Measurements from ENCODE around the gene MPZL3. TPM values are rescaled to one million over a fixed set of nuclear protein-coding genes. Genes with fewer than 3 reads are reported as not detected.
A peak's percentile ranks its signal among the peaks of the same experiment; 100 is the strongest.
"Not testable (repeated sequence)": the region's sequence is repeated elsewhere in the genome, so short reads cannot be mapped to it uniquely, and the experiment has no call there.

The MPZL3 gene
- total RNA-seq, 1 donor from 2014 or later, result 7.9 TPM

- DNase-seq (ENCODE audit: low spot score), result no peak
These were observed 39.4 kb downstream of the MPZL3 start for GRCh38 chr11:118212781-118213191.

DNA sequence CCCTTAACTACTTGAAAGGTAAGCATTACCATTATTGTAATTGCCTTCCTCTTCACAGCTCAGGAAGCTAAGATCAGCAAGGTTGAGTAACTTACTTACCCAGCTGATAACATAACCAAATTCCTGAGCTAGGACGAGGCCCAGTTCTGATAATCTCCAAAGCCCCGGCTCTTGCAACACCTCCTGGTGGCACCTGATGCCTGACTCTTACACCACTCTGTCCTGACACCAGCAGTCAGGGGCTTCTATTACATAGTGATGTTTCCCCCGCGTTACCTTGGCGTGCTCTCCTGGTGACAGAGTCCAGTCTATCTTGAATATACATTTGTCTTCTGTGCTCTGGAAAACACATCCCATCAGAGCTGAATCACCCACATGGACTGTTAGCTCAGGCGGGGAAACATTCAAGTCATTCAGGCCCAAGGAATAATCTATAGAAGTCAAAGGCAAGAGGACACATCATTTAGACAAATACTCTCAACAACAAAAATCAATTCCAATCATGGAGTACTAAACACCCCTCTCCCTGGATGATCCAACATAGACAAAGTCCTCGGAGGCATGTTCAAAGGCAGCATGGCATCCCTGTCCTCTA is 39.9 kb downstream of the MPZL3 start:
- no peak for DNase-seq (ENCODE audit: low spot score)

- DNase-seq (ENCODE audit: low spot score), result no peak
These were observed 41.2 kb downstream of the MPZL3 start for GRCh38 chr11:118211006-118211405.

DNA sequence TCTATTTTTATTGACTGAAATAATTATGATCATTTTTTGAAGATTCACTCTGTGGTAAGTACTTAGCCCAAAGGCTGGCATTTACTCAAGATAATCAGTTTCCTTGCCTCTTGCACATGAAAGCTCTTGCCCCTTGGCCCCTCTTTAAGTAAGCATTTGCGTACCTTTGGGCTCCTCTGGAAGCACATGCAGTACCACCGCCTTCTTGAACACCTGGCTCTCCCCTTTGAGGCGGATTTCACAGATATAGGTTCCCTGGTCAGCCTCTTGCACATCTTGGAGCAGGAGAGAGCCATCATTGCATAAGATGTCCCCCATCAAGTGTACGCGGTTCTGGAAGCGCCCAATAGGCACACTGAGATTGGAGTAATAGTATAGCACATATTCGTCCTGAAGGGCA is 41.8 kb downstream of the MPZL3 start:
- DNase-seq (ENCODE audit: low spot score), result no peak

- no peak for DNase-seq (ENCODE audit: low spot score)
These were observed 43.1 kb downstream of the MPZL3 start for GRCh38 chr11:118209033-118209432.

DNA sequence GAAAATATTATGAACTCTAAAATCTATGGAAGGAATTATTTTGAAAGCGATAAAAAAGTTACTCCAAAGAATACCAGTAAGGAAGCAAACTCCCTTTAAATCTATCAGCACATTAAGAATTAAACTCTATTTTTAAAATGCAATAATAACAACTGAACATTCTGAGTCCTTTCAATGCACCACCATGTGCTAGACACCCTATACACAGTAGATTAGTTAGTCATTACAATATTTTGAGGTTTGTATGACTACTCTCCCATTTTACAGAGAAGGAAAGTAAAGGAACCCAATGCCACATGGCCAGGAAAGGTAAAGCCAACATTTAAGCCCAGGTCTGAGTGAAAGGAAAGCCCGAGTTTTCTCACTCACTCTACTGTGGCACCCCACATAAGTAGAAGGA is 45.1 kb downstream of the MPZL3 start:
- no peak for DNase-seq (ENCODE audit: low spot score)

- DNase-seq (ENCODE audit: low spot score), result no peak
These were observed 45.7 kb downstream of the MPZL3 start for GRCh38 chr11:118206391-118207031.

GRCh38 chr11:118205606-118206378 is 46.4 kb downstream of the MPZL3 start:
- DNase-seq (ENCODE audit: low spot score), result no peak

- DNase-seq (ENCODE audit: low spot score), result no peak
These were observed 49.4 kb downstream of the MPZL3 start for GRCh38 chr11:118202599-118203422.

- no peak for DNase-seq (ENCODE audit: low spot score)
These were observed 50.2 kb downstream of the MPZL3 start for GRCh38 chr11:118201966-118202365.

DNA sequence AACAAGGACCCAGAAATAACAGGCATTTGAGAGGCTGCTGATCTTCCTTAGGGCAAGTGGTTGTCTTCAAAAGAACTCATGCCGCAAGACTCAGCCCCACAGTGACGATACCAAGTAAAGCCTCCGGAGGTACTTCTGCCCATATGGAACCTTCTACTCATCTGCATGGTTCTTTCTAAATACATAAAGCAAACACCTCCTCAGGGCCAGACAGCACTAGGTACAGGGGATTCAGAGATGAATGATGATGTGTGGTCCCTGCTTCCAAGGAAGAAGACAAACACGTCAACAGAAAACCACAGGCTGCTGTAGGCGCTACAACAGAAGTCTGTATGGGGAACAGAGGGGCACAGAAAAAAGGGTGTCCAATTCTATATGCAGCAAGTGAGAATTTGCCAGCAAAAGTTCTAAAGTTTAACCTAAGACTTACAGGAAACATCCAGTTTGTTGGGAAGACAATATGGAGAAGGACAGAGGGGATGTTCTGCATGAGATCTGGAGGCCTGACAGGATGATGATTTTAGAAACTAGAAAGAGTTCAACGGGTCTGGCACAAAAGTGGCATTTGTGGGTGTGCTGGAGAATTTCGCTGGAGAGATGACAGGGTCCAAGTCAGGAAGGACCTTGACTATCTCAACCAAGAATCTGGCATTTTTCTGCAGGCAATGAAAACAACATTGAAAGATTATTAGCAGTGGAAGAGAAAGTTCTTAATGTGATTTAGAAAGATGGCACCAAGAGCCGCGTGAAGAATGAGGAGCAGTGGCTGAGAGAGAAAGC is 51.1 kb downstream of the MPZL3 start:
- no peak for DNase-seq (ENCODE audit: low spot score)

DNA sequence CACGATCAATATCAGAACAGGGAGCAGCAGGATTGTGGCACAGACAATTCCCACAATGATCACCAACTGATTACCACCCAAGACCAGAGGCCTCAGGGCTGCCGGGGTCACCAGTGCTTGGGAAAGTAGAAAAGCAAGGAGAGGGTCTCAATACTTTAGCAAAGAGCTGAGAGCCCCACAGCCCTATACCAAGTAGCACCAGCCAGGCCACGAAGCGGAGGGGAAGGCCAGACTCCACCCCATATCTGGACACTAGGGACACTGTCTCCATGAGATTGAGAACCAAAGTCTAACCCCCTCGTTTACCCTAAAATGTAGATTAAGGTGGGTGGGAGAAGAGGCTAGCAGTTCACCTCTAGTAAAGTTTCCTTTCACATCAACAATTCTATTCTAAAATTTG is 51.7 kb downstream of the MPZL3 start:
- DNase-seq (ENCODE audit: low spot score), result no peak

GRCh38 chr11:118199135-118199534 is 53.0 kb downstream of the MPZL3 start:
- DNase-seq (ENCODE audit: low spot score), result no peak

DNA sequence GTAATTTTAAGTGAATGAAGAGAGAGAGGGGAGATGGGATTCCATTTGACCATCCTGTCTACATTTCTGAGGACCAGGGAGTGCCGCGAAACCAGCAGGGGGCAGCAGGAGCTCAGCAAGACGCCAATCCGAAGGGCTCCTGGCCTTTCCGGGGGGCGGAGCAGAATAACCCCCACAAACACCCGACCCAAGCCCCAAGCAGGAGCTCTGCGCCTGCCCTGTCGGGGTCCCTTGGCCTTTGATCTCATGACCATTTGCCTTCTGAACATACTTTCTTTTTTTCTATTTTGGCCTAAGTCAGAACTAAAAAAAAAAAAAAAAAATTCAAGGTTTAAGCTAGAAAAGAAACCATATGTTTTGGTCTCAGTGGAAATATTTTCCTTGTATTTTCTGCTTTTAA is 53.8 kb downstream of the MPZL3 start:
- peak; percentile 77 for DNase-seq (ENCODE audit: low spot score)

GRCh38 chr11:118194835-118195627 is 57.1 kb downstream of the MPZL3 start:
- peak; percentile 82 for DNase-seq (ENCODE audit: low spot score)

- DNase-seq (ENCODE audit: low spot score), result no peak
These were observed 58.1 kb downstream of the MPZL3 start for GRCh38 chr11:118193910-118194566.

DNA sequence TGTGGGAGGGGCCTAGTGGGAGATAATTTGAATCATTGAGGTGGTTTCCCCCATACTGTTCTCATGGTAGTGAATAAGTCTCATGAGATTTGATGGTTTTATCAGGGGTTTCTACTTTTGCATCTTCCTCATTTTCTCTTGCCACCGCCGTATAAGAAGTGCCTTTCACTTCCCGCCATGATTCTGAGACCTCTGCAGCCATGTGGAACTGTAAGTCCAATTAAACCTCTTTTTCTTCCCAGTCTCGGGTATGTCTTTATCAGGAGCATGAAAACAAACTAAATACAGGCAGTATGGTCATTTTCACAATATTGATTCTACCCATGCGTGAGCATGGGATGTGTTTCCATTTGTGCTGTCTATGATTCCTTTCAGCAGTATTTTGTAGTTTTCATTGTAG is 59.3 kb downstream of the MPZL3 start:
- not testable (repeated sequence) for DNase-seq (ENCODE audit: low spot score)

- DNase-seq (ENCODE audit: low spot score), result not testable (repeated sequence)
These were observed 61.1 kb downstream of the MPZL3 start for GRCh38 chr11:118190942-118191506.

GRCh38 chr11:118186346-118187107 is 65.6 kb downstream of the MPZL3 start:
- no peak for DNase-seq (ENCODE audit: low spot score)
